SK-N-MC (cell line): ENCODE measurements around the gene ZBTB20.

Experiments
- EZH2 ChIP-seq: fragments of 200-600 bp; sonication (generic); IDR thresholded peaks from one replicate; pipeline ENCODE4 v1.6.1; 2017; ENCODE audit warnings: antibody characterized with exemption
- POLR2AphosphoS5 ChIP-seq: IDR thresholded peaks from 2 replicates; pipeline ENCODE4 v1.6.1; 2012; ENCODE audit warnings: mild to moderate bottlenecking, low read depth, low read length, borderline replicate concordance

DNA sequence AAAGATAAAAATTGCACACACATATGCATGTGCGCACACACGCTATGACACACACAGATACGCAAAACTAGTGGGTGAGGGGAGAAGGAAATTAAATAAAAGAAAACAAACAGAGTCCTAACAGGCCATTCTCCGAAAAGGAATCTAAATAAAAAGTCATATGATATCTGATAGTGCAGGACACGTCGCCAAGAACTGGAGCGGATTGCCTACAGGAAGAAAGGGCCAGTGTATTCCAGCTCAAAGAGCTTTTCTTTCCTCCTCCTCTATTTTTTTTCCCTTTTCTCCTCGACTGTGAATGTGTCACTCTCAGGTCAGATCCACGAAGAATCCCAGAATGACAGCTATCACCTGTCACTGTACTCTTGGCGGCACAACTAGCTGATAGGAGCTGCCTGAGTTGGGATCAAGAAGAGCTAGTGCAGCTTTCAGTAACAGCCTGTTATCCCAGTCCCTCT, 695.5 kb downstream of the ZBTB20 start:
- TF ChIP-seq EZH2 = no peak
- no peak for TF ChIP-seq POLR2AphosphoS5
